Hippocampal formation (tissue), 2 donors: ENCODE results near the gene PNMA6E.

ENCODE experiments used
- DNase-seq, 2 donors: peaks; one replicate each; lab custom pipeline; 2025; lab: John Stamatoyannopoulos, UW

The PNMA6E gene

DNA sequence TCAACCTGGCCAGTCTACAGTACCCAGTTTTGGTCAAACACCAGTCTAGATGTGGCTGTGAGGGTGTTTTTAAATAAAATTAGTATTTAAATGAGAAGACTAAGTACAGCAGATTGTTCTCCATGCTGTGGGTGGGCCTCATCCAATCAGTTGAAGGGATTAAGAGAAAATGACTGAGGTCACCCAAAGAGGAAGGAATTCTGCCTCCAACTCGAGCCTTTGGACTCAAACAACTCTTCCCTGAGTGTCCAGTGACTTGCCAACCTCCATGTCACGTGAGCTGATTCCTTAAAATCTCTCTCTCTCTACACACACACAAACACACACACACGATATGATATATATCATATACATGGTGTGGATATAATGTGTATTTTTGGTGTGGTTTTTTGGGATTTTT lies 34.7 kb upstream of the PNMA6E start:
- no peak for DNase-seq

DNA sequence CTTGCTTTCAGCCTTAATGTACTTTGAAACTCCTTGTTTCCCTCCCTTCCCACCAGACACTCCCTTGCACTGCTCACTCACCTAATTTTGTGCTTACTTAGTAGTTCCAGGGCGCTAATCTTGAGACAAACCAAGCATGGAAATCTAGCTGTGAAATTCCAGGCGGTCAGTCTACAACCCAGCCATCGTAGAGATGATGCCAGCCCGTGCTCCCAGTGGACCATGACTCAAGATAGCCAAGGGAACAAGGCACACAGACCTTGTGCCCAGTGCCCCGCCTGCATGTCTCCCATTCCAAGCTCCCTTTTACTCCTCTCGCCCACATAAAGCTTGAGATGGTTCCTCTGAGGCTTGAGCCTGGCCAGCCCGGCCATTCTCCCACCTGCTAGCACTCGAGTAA lies 33.7 kb upstream of the PNMA6E start:
- no peak for DNase-seq

DNA sequence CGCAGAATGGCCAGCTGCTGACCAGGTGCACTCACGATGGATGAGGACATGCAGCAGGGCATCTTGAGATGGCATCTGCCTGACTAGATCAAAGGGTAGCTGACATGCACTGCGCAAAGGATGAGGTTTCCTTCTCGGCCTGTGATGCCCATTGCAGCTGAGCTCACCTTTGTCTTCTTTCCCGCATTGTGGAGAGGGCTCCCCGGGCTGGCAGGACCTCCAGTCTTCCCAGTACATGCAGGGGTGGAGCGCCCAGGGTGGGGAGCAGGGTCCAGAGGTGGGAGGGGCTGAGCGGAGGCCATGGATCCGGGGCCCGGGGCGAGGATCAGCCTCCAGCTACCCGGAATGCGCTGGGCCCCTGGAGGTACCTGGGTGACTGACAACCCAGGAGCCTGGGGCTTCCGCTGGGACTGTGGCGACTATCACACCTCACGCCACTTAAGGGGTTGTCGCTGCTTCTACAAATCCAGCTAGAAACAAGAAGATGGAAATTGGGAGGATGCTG lies 32.7 kb upstream of the PNMA6E start:
- no peak for DNase-seq

DNA sequence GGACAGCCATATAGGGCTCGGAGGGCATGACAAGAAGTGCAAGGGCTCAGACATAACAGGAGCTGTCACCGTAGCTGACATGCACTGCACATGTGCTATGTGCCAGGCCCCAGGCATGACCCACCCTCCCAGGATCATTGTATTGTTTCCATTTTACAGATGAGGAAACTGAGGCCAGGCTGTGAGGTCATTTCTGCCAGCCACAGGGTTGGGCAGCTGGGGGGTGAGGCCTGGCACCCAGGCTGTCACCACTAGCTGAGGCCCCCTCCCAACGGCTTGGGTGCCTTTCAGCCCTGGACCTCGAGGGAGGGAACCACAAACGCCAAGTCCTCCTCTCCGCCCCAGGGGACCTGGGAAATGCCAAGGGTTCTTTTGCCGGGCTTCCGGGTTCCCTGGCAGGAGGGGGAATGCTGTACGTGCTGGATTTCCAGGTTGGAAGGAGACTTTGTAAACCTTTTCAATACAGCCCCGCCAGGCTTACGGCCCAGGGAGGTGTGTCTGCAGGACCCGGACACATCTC lies 32.1 kb upstream of the PNMA6E start:
- DNase-seq = no peak

DNA sequence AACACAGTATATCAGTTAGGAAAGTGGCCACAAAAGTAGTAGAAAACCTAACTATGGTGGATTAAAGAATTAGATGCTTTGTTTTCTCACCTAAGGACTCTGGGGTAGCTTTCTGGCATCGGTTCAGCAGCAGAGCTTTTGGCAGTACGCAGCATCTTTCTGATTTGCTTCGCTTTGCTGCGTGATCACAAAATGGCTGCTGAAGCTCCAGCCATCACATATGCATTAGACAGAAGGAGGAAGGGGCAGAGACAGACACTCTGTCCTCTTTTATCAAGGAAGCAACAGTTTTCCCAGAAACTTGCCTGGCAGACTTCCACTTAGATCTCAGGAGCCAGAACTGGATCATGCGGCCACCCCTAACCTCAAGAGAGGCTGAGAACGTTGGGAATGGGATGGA lies 29.6 kb upstream of the PNMA6E start:
- no peak for DNase-seq

DNA sequence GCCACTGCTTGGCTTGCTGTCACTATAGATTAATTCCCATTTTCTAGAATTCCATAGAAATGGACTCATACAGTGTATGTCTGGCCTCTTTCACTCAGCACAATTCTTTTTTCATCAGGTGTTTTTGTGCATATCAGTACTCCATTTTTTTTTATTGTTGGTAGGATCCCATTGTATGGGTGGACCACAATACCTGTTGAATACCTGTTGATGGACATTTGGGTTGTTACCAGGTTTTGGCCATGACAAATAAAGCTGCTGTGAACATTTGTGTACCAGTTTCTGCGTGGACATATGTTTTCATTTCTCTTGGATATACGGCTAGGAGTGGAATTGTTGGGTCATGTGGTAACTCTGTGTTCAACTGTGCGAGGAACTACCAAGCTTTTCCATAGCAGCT lies 25.1 kb upstream of the PNMA6E start:
- no peak for DNase-seq

DNA sequence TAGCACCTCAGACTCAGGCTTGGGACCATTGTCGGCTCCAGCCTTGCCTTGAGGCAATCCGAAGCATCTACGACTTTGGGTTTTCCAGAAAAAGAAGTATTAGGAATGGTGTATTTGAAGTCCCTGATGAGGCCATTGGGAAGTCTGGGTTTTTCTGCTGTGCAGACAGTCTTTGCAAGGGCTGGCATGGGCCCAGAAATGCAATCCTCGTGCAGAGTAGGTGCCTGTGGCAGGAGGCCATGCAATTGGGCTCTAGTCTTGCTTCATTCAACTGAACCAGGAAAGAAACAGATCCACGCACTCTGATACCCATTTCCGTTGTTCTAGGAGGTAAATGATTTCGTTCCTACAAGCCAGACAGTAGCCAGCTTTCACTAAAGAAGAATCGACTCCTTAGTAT lies 22.5 kb upstream of the PNMA6E start:
- no peak for DNase-seq

DNA sequence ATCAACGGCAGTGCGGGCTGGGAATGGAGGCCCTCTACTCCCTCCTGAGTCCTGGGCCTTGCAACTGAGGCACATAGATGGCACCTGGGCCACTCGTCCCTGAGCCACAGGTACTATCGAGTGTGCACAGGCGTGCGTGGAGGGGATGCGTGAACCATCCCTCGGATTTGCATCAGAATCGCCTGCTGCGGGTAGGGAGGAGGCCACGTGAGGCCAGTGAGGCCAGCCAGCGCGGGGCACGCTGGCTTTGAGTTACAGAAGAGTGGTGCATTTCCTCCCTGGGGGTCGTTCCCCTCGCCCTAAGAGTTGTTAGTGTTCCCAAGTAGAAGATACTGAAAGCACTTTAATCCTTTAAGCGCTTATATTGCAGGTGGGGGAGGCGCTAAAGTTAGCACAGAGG lies 20.7 kb upstream of the PNMA6E start:
- no peak for DNase-seq

DNA sequence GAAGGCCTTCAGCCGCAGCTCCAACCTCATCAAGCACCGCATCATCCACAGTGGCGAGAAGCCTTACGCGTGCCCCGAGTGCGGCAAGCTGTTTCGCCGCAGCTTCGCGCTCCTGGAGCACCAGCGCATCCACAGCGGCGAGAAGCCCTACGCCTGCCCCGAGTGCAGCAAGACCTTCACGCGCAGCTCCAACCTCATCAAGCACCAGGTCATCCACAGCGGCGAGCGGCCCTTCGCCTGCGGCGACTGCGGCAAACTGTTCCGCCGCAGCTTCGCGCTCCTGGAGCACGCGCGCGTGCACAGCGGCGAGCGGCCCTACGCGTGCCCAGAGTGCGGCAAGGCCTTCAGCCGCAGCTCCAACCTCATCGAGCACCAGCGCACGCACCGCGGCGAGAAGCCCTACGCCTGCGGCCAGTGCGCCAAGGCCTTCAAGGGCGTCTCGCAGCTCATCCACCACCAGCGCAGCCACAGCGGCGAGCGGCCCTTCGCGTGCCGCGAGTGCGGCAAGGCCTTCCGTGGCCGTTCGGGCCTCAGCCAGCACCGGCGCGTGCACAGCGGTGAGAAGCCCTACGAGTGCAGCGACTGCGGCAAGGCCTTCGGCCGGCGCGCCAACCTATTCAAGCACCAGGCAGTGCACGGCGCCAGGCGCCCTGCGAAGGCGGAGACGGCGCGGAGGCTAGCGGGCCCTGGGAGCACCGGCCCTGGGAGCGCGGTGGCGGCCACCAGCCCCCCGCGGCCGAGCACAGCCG lies 19.9 kb upstream of the PNMA6E start:
- DNase-seq = no peak

DNA sequence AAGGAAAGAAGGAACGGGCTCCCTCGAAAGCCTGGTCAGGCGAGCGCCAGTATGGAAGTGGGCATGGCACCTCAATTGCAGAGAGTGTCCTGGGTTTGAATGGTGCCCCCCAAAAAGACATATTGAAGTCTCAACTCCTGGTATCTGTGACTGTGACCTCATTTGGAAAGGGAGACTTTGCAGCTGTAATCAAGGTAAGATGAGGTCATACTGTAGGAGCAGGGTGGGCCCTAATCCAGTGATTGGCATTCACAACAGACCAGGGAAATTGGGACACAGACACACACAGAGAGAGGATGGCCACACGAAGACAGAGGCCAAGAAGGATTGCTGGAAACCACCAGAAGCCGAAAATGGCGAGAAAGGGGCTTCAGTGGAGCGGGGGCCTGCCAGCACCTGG lies 16.5 kb upstream of the PNMA6E start:
- no peak for DNase-seq

DNA sequence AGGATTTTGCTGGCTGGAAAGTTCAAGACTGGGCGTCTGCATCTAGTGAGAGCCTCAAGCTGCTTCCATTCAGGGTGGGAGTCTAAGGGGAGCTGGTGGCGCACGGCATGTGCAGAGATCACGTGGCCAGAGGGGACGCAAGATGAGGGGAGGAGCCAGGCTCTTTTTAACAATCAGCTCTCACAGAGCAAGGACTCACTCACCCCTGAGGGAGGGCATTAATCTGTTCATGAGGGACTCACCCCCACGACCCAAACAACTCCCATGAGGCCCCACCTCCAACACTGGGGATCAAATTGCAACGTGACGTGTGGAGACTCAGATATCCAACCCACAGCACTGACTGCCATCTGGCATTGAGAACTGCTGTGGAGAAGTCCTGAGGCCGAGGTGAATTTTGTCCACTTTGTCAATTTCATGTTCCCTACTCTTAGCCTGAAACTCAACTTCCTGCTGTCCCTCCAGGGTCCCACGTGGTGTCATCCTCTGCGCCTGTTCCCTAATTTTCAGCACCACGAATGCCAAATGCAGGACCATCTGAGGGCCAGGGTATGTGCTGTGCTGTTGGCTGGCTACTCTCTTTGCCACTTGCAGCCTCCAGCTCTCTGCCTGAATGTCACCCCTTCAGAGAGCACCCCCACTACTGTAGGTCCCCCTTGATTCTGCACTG lies 15.8 kb upstream of the PNMA6E start:
- no peak for DNase-seq

DNA sequence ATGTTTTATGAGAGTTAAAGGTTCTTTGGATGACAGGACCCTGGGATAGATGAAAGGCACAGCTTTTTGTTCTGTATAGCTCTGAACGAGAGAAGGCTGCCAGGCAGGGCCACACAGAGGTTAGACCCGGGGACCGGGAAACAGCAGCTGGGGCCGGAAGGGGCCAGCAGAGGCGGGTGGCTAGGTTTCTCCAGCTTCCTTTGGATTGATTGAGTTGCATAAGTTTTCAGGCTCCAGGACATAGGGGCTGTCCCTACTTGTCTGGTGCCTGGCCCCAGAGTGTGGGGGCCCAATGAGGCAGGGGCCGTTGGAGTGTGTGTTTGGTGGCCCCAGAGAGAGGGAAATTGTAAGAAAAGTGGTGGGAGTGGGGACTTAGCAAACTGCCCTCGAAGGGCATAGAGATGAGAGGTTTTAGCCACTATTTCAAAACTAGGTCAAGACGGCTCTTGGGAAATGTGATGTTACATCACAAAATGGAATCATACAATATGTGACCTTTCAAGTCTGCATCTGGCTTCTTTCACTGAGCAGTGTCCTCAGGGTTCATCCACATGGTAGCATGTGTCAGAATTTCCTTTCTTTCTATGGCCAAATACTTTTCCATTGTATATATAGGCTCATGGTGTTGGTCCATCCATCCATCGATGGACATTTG lies 13.8 kb upstream of the PNMA6E start:
- DNase-seq = no peak

DNA sequence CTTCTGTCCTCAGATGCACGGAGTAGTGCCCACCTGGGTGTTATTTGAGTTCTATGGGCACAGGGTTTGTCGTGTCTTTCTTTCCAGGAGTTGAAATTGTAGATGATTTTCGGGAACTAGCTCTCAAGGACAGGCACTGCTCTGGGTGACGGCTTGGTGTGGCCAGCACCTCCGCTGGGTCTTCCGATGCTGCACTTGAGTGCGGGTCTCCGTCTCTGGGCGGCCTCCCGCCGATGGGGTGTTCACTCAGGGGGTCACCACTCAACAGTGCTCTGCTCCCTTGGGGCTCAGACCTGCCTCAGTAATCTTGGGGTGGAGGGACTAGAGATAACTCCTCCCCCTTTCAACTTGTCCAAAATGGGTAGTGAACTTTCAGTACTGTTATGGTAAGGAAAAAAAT lies 12.6 kb upstream of the PNMA6E start:
- no peak for DNase-seq

DNA sequence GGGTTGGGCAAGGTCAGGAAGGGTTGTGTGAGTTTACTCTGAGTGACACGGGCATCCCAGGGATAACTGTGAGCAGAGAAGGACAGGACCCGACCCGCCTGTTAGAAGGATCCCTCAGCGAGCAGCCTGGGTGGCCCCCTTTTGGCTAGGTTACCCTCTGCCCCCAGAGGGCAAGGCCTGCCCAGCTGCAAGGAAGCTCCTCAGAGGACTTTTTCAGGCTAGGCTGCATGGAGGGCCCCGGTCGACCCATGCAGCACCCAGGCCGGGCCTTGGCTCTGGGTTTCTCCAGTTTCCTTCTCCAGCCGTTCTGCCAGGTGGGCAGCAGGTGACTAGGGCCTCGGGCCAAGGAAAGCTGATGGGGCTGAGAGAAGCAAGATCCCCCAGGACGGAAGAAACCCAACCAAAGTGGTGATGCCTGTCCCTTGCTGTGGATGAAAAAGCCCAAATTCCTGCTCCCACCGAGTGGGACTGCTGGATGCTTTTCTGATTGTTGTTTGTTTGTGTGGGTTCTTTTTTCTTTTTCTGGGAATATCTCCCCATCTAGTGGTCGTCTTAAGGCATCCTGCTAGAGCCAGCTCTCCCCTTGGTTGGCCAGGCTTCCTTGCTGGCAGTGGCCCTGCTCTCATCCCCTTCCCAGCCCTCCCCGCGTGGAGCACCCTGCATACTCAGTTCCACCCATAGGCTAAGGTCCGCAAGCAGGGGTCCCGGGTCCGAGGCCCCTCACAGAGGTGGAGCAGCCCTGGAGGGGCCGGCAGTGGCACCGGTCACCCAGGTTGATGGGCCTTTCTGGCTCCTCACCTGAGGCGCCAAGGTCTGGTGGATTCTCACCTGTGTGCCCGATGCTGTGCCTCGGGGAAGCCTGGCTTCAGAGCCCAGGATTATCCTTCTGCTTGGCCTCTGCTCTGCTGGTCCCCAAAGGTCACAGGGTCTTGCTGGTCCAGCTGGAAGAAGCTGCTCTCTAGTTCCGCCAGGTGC lies 11.9 kb upstream of the PNMA6E start:
- DNase-seq = no peak

DNA sequence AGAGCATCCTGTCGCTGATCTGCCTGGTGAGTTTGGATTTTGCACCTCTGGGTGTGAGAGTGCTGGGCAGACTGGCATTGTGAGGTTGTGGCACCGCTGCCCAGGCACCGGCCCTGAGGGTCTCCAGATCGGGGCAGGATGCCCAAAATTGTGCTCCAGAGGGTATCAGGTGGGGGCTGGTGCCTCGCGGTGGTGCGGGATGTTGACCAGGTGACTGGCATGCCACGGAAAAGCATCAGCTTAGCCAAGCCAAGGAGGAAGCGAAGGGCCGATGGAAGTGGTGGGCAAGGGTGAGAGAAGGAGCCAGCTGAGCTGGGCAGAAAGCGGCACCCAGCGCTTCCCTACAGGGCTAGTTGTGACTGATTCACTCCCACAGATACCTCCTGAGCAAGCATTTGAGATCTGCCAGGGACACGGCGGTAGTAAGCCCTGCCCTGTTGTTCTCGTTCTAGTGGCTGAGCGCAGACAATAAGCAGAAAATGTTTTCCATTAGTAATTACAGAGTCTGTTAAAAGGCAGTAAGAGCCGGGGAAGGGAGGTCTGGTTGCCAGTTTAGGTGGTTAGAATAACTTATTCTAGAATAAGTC lies 10.9 kb upstream of the PNMA6E start:
- no peak for DNase-seq

DNA sequence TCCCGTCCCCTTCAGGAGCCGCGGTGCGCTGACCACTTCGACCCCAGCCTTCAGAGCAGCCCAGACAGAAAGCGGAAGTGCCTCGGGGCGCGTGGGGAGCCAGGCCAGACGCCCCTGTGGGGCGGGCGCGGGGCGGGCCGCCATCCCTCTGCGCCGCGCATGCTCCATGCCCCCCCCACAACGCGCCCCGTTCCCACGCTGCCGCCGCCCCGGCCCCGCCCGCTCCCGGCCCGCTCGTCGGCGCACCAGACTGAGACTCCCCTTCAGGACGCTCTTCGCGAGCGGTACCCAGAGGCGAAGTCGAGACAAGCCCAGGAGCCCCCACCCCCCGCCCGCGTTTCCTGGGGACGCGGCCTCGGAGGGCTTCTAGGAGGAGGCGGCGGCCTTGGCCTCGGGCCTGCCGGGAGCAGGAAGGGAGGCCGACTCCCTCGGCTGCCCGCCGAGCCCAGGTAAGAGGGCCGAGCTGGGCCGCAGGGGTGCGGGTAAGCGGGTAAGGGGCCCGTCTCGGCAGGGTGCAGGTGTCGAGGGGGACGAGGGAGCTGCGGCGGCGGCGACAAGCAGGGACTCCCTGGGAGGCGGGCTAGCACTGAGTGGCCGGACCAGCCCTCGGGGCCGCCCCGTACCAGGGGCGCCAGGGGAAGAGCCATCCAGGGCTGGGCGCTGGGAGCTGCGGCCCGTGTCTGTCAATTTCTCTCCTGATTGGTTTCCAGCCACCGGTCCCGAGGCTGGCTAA lies 10.3 kb upstream of the PNMA6E start, which contains the start of gene ZFP92:
ZFP92 (plus strand) TSS at position 218 of the 733 bp plus-strand sequence. CDS start 6,851 bp downstream, outside the sequence.
- DNase-seq = no peak

DNA sequence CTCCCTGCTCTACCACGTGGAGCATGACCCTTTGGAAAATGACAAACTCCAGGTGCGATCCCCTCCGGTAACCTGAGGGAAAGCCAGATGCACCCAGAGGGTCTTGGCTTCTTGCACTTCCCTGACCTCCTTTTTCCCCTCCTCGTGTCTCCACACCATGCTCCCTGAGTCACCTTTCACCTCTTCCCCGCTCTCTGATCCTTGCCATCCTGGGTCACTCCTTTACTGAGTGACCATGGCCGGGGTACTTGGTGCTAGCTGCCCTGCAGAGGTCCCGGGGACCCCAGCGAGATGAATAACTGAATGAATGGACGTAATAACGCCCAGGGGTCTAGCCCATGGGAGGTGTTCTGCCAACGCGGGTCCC lies 9.7 kb upstream of the PNMA6E start:
- DNase-seq = no peak

DNA sequence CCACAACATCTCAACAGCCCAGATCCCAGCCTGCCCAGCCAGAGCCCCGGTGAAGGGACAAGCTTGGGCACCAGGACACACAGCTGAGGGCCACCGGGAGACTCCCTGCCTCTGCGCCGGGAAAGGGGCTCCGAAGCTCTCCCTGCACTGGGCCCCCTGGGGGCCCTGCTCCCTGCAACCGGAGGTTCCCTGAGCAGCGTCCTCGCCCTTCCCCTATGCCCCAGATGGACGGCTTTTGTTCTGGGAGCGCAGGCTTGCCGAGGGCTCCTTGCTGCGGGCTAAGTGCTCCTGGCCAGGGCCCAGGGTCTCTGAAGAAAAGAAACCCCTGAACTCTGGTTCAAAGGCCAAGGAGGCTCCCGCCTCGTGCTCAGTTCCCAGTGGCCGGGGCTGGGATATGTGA lies 9.2 kb upstream of the PNMA6E start:
- DNase-seq = no peak

DNA sequence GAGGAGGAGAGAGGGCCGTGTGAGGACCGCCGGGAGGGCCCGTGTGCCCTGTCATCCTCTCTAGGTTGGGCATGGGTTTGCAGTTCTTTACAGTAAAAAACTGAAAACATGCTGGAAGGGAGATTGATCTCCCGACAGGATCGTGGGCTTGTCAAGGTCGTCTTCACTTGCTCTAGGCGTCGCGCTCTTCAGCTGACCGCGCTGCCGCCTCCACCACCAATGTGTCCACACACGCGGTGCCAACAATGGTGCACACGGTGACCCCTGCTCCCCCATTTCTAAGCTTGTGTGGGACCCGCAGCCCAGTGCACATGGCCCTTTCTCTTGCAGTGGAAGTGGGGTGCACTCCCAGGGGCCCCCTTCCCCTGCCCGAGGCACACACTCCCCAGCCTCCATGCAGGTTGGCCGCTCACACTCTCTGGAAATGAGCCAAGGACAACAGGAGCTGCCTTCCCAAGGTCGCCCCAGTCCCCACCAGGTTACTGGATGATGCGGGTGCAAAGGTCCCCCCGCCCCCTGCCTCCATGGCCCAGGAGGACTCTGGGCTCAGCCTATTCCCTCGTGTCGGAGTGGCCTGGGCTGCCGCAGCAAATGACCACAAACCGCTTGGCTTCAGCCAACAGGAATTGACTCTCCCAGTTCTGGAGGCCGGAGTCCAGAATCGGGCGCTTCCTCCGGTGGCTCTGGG lies 8.4 kb upstream of the PNMA6E start:
- DNase-seq = no peak

DNA sequence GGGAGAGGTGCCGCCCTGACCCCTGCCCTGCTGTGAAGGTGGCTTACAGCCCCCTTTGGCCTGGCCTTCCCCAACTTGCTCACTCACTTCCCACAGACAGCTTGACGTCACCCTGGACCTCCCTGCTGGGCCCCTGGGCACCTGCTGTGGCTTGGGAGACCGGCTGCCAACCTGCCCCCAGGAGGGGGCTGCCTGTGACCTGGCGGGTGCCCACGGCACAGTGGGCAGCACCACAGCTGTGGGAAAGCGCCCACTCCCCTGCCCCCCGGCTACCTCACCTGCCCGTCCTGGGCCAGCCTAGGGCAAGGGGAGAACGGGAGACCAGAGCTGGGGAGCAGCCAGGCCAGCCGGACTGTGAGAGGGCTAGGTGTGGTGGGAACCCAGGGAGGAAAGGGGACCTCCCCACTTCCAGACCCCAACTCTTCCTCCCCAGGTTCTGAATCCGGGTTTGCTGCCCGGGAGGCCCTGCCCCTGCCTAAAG lies 7.8 kb upstream of the PNMA6E start:
- no peak for DNase-seq
